Amniotic stem cell (primary cell): Measurements from ENCODE around the gene PLA2G6.
"Not testable (repeated sequence)": the region's sequence is repeated elsewhere in the genome, so short reads cannot be mapped to it uniquely, and the experiment has no call there.

Experiments
- DNase-seq: peaks from one replicate; lab custom pipeline; 2025; lab: John Stamatoyannopoulos, UW

PLA2G6 gene

DNA sequence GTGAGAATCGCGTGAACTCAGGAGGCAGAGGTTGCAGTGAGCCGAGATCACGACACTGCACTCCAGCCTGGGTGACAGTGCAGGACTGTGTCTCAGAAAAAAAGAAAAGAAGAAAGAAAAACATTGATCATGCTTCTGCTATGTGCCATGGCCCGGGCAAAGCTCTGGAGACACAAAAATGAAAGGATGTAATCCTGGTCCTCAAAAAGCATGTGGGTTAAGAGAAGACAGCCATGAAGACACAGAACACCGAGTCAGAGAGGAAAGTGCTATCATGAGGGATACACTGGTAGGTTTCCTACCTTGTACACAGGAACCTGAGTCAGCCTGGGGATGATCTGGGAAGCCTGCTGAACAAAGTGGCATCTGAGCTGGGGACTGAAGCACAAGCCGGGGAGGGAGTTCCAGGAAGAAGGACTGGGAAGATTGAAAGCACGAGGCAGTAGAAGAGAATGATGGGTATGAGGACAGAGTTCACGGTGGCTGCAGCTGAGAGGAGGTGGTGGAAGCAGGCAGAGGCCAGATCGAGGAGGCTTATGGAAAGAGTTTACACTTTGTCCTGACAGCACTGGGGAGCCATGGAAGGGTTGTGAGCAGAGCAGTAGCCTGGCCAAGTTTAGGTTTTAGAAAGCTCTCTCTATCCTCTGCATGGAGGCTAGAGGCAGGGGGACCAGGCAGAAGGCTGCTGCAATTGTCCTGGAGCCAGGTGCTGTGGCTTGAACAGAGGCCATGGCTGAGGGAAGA lies 10.3 kb upstream of the PLA2G6 start:
- DNase-seq: no peak

DNA sequence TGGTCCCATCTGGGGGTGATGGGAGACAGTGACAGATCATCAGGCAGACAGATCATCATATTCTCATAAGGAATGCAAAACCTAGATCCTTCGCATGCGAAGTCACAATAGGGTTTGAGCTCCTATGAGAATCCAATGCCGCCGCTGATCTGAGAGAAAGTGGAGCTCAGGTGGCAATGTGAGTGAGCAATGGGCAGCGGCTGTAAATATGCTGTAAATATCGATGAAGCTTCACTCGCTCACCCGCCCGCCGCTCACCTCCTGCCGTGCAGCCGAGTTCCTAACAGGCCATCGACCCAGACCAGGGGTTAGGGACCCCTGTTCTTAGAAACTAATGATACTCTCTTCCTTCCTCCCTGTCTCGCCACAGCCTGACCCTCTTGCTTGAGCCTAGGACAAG lies 9.4 kb upstream of the PLA2G6 start:
- no peak for DNase-seq

DNA sequence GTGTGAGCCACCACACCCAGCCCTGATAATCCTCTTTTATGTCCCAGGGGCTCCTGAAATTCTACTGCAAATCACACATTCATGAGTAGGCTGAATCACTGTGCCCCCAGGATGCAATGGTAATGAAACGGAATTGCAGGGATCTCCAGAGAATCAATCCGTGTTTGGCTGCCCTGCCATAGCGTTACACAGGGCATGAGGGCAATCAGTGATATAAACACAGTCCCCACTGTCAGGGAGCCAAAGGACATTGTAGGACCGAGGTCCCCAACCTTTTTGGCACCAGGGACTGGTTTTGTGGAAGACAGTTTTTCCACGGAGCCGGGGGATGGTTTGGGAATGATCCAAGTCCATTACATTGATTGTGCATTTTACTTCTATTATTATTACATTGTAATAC lies 9.0 kb upstream of the PLA2G6 start:
- no peak for DNase-seq

DNA sequence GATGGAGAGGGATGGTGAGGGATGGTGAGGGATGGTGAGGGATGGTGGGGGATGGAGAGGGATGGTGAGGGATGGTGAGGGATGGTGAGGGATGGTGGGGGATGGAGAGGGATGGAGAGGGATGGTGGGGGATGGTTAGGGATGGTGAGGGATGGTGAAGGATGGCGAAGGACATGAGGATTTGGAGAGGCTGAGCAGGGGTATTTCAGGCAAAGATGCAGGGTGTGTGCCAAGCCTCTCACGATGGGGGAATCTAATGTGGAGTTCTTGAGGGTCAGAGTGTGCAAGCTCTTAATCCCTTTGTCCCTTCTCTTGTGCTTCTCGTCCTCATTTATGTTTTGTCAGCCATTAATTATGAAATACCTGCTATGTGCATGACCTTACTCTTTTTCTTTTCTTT lies 7.5 kb upstream of the PLA2G6 start:
- no peak for DNase-seq

DNA sequence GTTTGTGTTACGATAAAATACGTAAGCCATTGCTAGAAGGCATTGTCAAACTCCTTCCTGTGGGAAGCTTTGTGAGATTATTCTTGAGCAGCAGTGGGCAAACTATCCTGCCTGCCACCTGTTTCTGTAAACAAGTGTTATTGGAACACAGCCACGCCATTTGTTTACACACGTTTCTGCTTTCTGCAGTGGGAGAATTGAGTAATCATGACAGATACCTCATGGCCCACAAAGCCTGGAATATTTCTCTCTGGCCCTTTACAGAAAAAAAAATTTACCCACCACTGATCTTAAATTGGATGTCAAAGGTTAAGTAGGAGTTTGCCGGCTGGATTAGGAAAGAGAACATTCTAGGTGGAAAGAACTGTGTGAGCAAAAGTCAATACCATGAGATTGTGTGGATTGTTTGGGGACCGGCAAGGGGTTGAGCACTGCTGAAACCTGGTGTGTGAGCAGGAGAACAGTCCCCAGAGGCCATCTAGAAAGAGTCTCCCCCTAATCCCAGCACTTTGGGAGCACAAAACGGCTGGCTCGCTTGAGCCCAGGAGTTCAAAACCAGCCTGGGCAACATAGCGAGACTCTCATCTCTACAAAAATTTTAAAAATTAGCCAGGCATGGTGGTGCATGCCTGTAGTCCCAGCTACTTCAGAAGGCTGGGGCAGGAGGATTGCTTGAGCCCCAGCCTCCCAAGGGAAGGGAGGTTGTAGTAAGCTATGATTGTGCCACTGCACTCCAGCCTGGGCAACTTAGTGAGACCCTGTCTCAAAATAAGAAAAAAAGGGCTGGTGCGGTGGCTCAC lies 6.0 kb upstream of the PLA2G6 start:
- DNase-seq: no peak

DNA sequence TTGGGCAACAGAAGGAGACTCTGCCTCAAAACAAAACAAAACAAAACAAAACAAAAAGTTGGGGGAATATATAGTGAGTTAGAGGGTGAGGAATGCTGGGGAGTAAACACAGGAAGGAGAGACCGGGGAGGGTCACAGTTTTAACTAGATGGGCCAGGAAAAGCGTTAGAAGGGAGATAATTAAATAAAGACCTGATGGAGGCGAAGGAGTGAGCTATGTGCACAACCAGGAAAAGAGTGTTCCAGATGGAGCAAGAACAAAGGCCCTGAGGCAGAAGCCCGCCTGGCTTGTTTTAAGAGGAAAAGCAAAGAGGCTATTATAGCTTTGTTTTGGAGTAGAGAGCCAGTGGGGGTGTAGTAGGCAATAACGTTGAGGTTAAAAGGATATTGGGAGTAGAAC lies 4.8 kb upstream of the PLA2G6 start:
- no peak for DNase-seq

DNA sequence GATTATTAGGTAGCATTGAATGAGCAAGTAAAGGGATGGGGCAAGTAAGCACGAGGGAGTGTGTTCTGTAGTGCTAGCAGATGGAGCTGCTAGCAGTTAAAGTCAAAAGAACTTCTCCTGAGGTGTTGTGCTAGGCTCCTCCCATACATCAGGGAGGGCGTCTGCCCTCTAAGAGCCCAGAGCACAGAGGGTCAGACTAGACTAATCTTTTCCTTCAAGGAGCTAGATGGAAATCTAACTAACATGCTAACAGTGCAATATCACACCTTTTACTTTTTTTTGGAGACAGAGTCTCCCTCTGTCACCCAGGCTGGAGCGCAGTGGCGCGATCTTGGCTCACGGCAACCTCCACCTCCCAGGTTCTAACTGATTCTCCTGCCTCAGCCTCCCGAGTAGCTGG lies 3.2 kb upstream of the PLA2G6 start:
- no peak for DNase-seq

DNA sequence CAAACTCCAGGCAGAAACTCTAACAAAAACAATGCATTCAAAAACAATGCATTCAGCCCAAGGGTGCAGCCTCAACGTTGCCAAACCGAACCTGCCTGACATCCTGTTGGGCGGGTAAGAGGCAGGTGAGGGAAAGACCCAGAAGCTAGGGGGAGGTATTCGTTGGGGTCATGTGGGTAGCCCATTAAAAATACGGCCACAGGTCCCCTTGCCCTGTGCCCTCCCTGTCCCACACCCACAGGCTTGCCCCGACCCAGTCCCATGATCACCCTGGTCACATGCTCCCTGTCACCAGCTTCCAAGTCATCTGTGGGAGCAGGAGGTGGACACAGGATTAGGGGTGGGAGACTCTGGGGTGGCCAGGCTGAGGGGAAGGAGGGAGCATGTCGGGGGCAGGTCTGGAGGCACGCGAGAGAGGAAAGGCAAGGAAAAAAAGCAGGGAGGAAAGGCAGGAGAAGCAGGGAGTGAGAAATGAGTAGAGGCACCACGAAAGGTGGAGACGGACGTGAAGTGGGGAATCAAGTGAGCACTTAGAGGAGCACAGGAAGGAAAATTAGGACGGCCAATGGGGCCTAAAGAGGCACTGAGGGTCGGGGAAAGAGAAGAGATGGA lies 683 bp downstream of the PLA2G6 start:
- DNase-seq: no peak

DNA sequence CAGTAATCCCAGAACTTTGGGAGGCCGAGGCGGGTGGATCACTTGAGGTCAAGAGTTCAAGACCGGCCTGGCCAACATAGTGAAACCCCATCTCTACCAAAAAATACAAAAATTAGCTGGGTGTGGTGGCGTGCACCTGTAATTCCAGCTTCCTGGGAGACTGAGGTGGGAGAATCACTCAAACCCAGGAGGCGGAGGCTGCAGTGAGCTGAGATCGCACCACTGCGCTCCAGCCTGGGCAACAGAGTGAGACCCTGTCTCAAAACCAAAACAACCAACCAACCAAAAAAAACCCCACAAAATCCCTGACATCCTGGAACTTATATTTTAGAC lies 3.1 kb downstream of the PLA2G6 start:
- not testable (repeated sequence) for DNase-seq

DNA sequence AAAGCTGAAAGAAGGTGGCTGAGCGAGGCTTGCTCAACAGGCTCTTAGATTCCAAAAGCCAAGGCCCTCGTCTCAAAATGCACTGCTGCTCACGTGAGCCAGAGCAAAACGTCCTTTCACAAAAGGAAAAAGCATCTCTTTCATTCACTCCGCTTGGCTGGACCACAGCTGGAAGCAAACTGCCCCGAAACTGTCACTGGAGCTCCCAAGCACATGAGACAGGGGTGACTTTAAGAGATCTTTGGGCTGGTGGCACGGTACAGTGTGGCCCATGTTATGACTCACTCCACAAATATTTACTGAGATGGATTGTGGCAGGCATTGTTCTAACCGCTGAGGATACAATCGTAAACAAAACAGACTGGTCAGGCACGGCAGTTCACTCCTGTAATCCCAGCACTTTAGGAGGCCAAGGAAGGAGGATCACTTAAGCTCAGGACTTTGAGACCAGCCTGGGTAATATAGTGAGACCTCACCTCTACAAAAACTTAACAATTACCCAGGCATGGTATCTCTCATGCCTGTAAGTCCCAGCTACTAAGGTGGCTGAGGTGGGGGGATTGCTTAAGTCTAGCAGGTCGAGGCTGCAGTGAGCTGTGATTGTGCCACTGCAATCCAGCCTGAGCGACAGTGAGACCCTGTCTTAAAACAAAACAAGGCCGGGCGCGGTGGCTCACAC lies 3.6 kb downstream of the PLA2G6 start:
- DNase-seq: peak; percentile 36

DNA sequence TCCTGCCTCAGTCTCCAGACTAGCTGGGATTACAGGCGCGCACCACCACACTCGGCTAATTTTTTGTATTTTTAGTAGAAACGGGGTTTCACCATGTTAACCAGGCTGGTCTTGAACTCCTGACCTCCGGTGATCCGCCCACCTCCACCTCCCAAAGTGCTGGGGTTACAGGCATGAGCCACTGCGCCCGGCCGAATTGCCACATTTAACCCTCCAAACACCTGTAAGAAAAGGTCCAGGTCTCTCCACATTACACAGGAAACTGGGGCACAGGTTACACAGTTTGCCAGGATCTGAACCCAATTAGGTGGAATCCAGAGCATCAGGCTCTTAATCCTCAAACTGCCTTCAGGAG lies 4.1 kb downstream of the PLA2G6 start:
- not testable (repeated sequence) for DNase-seq

DNA sequence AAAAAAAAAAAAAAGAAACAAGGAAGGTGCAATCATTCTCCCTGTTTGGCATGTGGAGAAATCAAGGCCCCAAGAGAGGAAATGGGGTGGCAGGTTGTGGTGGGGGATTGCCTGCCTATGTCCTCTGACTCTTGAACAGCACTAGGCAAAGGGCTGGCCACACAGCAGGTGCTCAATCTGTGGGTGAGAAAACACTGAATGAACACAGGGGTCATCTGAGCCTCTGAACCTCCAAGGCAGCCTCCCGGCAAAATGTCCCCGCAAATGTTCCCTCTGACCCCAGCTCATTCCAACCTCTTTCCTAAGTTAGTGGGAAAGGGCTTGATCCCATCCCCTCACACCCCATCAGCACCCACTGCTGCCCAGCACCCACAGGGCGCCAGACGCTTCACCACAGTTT lies 4.6 kb downstream of the PLA2G6 start:
- no peak for DNase-seq

DNA sequence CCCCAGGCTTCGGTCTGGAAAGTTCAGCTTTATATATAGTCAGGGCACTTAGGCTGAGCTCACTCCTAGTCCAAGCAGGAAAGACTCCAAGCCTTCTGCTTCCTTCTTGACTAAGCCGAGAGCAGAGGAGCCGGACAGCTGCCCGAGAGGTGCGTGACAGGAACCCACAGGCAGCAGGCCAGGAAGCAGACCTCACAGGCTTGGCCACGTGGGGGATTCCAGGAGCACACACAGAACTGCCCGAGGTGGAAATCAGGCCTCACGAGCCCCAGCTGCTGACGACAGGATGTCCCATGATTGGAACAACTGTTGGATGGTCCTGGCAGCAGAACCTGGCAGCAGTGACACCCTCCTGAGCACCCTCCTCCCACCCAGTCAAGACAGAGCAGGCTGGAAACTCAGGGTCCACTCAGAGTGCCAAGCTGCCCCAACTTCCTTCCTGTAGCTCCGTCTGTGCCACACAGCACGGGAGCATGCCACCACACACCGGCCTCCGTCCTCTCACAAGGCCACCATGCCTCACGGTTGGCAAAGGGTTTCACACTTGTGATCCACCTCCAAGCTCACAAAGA lies 5.4 kb downstream of the PLA2G6 start:
- peak; percentile 75 for DNase-seq

DNA sequence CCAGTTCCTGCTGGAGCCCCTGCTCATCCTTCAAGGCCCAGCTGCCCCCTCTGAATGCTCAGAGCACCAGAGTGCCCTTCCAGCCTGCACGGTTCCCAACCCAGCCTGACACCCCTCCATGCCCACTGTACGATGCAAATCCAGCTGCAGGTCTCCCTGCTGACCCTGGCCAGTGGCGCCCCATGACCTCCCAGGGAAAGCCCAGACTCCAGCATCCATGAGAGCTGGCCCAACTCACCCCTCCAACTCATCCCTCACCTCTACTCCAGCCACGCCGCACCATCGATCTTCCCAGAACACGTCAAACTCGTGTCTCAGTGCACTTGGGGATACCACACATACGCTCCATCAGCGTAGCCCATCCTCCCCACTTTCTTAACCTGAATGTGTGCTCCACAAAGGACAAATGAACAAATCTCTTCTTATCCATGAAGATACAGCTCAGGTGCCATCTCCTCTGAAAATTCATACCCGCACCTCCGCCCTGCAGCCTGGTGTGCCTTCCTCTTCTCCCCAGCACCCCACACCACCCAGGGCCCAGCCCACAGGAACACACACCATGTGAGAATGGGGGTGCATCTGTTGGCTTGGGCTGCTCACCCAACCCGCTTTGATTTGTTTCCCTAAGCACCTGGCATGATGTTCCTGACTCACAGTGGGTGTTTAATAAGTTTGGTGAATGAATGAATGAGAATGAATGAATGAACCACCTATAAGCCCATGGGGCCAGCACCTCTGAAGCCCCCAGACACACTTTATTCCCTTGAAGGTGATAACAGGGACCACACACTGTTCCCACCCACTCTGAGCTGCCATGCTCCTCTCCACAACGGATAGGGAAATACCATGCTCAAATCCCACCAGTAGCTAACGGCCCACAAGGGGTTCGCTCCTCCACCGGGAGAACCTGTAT lies 6.2 kb downstream of the PLA2G6 start:
- DNase-seq: no peak

DNA sequence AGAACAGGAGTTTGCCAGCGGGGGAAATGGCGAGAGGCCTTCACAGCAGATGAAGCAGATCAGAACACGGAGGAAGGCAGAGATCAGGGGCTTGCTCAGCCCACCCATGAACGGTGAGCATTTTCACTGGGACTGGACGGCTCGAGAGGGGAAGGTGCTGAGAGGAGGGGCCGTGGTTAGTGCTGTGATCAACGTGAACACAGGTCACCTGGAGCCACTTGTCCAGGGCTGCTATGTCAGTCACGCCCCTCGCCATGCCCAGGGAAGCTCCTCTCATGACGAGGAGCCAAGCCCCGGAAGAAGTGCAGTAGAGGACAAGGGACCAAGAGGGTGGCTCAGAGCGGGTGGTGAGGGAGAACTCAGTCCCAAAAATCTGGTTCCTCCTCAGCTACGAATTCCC lies 7.0 kb downstream of the PLA2G6 start:
- DNase-seq: no peak

DNA sequence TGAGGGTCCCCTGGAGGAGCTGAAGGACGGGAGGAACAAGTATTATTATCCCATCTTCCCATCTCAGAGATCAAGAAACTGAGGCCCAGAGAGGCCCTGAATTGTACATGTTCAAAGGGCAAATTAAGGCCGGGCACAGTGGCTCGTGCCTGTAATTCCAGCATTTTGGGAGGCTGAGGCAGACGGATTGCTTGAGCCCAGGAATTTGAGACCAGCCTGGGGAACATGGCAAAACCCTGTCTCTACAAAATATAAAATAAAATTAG lies 8.1 kb downstream of the PLA2G6 start:
- DNase-seq: no peak

DNA sequence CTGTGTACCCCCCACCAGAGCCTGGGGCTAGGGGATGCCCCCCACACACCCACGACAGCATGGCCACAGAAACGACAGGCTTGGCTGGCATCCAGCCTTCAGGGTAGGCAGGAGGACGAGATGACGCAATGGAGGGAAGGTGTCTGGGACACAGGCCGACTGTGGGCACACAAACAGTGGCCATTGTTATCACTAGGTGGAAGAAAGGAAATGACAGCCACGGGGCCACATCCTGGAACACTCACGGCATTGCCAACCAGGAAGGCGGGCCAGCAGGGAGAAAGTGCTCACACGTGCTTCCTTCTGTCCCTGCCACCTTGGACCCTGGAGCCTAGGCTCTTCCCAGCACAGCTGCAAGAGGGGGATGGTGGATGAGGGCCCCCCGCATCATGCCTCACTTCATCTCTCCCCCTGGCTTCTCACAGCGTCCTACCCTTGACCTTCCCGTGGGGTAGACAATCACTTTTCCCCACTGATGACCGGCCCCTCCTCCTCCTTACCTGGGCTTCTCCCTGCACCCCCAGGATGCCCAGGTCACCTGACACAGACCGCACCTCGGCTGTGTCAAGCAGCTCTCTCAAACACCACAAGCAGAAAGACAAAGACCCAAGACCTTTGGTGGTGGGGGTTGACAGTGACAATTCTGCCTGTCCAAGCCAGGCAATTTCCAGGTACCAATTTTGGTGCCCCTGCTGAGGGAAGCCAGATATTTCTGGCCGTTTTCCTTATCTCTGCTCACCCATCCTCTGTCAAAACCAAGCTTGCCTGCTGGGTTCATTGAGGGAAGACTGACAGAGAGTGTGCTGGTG lies 8.6 kb downstream of the PLA2G6 start:
- DNase-seq: no peak

DNA sequence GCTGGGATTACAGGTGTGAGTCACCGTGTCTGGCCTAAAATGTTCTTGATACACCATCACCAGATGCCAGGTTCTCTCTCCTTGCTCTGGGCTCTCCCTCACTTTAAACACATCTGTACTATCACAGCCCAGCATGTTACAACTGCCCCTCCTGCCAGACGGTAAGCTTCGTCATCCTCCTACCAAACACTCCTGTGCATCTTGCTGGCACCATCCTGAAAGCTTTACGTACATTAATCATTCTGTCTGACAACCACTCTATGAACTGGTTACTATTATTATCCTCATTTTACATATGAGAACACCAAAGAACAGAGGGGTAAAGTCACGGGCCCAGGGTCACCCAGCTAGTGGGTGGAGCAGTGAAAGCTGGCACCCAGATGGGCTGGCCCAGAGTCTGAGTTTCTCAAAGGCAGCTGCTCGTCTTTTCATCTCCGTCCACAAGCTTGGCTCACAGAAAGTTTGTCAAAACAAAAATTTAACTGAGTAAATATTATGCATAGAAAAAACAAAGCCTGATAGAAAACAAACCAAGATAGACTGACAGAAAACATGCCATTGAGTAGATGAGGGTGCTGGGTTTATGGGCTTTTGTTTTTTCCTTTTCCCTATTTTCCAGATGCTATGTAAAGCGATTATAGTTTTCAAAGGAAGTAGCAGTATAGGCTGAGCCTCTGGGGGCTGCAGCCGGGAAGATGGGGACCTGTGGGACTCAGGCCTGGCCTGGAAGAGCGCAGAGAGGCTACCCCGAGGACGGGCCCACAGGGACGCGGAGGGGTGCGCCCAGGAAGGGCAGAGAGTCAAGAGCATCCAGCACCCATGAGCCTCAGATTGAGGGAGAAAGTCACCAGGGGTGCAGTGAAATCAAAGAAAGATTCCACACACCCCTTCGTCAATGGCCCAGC lies 9.5 kb downstream of the PLA2G6 start:
- no peak for DNase-seq

DNA sequence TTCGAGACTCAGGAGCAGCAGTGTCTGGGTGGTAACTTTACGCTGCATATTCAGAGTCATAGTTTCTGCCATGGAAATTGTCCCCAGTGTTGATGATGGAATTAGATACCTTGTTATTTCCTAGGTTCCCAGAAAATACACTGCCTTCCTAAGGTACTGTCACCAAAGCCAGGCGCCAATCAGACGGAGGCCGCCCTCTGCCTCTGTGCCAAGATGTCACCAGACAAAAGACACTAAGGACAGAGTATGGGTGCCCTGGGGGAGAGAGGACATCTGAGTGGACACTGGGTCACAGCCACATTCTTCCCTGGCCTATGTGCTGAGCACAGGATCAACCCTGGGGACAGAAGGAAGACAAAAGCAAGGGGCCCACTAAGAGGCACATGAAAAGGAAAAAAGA lies 11.2 kb downstream of the PLA2G6 start:
- DNase-seq: no peak

DNA sequence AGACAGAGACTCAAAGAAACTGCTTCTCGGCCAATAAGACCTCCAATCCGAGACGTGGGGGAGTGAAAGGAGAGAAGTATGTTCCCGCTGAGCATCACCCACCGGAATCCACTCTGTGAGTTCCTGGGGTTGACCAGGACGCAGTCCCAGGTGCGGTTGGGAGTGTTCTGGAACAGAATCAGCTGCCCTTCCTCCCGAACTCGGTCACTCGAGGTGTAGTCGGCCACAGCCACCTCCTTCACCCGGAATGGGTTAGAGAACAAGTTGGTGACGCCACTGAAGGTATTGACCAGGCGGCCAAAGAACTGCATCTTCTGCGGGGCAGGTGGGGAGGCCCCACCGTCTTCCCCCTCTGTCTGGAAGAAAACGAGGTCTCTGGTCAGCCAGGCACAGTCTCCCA lies 12.5 kb downstream of the PLA2G6 start:
- no peak for DNase-seq
